Stimulated activated CD8-positive, alpha-beta memory T cell treated with anti-CD3 and anti-CD28 coated beads, Interleukin-2, amount 100 ng/mL, for 1 hour (primary cell): Measurements from ENCODE around the gene GPM6B.

Experiments used
- DNase-seq, 2 donors: peaks; one replicate each; pipeline ENCODE4 v3.0.0-alpha.2; 2020; ENCODE audit warnings: low read depth in 2 of 2

The GPM6B gene

GRCh38 chrX:13768939-13769338 is 48.0 kb downstream of the GPM6B start:
- no peak for DNase-seq

GRCh38 chrX:13764765-13765164 is 52.1 kb downstream of the GPM6B start:
- no peak for DNase-seq

GRCh38 chrX:13764281-13764680 is 52.6 kb downstream of the GPM6B start:
- no peak for DNase-seq

- DNase-seq, result no peak
Measured at GRCh38 chrX:13763489-13763888, 53.4 kb downstream of the GPM6B start.

GRCh38 chrX:13761606-13762414 is 55.1 kb downstream of the GPM6B start:
- no peak for DNase-seq

- DNase-seq, result no peak
Measured at GRCh38 chrX:13760426-13760825, 56.5 kb downstream of the GPM6B start.

GRCh38 chrX:13759152-13759718 is 57.7 kb downstream of the GPM6B start:
- DNase-seq, result no peak

- DNase-seq, result no peak
Measured at GRCh38 chrX:13756381-13756780, 60.5 kb downstream of the GPM6B start.

GRCh38 chrX:13755254-13755653 is 61.6 kb downstream of the GPM6B start:
- DNase-seq, result no peak

GRCh38 chrX:13754765-13755164 is 62.1 kb downstream of the GPM6B start:
- DNase-seq, result no peak

GRCh38 chrX:13752646-13753045 is 64.2 kb downstream of the GPM6B start:
- DNase-seq, result no peak

- DNase-seq, result no peak
Measured at GRCh38 chrX:13752141-13752540, 64.8 kb downstream of the GPM6B start.

GRCh38 chrX:13750812-13751211 is 66.1 kb downstream of the GPM6B start:
- DNase-seq, result no peak

GRCh38 chrX:13750204-13750603 is 66.7 kb downstream of the GPM6B start:
- no peak for DNase-seq

- no peak for DNase-seq
Measured at GRCh38 chrX:13748486-13748885, 68.4 kb downstream of the GPM6B start.

- DNase-seq, result no peak
Measured at GRCh38 chrX:13747836-13748235, 69.1 kb downstream of the GPM6B start.

- DNase-seq, result no peak
Measured at GRCh38 chrX:13742397-13743176, 74.3 kb downstream of the GPM6B start.

GRCh38 chrX:13741695-13742094 is 75.2 kb downstream of the GPM6B start:
- no peak for DNase-seq

- peak; percentile 79 to 84 for DNase-seq
Measured at GRCh38 chrX:13734278-13735172, 82.4 kb downstream of the GPM6B start, which contains the start of the genes OFD1 and TRAPPC2. Gene OFD1 (plus strand): TSS chrX:13734748. CDS start chrX:13735072, 324 bp downstream. Gene TRAPPC2 (minus strand): TSS chrX:13734620. CDS start chrX:13719963, 14,657 bp downstream.

GRCh38 chrX:13733506-13733905 is 83.4 kb downstream of the GPM6B start:
- no peak for DNase-seq

GRCh38 chrX:13732246-13733067 is 84.4 kb downstream of the GPM6B start:
- DNase-seq, result no peak
